ENCODE data around the gene F2RL2.

Gene F2RL2

GRCh38 chr5:76582230-76583162 is 40.7 kb downstream of the F2RL2 start:
- no peak for DNase-seq

DNA sequence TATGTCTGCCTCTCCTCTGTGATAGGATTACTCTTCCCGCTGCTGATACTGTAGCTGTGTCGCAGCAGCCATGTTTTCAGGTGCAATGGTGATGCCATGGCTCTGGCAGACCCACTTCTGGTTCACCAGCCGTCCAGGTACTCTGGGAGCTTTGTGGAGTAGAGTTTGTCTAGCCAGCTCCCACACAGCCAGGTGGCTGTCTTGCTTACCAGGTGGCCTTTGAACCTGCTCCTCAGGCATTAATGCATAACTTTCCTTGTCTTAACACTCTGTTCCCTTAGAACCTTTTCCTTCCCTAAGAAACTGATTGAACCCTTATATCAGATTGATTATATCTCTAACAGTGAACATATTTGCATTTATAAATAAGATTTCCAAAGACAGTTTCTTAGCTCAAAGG is 42.2 kb downstream of the F2RL2 start:
- DNase-seq, result no peak

DNA sequence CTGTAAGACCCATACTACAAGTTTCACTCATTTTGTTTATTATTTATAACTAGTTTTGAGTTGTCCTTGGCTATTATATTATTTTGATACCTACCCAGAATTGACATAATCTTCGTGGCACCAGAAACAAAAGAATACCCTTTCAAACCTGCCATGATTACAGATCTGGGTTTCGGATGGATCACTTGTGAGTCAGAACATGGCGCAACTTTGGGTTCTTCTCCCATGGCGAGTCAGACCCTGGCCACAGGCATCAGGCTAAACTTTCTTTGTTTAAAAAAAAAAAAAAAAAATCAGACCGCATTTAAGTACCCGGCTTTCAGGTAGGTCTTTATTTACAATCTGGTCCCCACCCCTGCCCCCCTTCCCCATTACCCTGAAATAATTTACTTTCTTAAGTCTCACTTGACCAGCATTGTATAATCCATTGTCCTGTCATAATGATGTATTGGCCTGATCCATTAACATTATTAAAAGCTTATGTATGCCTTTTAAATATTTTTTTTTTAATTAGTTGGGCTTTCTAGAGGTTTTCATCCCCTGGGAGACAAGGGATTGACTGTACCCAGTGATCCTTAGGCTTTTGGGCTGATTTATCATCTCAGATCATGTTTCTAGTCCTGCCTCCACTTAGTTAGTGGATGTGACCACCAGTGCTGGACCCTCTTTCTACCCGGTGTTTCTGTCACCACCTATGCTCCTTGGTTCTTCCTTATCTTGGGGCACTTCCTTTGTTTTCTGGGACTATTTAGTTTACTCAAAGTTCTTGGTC is 43.9 kb downstream of the F2RL2 start:
- DNase-seq, result no peak

GRCh38 chr5:76576996-76577395 is 46.2 kb downstream of the F2RL2 start:
- DNase-seq, result no peak

DNA sequence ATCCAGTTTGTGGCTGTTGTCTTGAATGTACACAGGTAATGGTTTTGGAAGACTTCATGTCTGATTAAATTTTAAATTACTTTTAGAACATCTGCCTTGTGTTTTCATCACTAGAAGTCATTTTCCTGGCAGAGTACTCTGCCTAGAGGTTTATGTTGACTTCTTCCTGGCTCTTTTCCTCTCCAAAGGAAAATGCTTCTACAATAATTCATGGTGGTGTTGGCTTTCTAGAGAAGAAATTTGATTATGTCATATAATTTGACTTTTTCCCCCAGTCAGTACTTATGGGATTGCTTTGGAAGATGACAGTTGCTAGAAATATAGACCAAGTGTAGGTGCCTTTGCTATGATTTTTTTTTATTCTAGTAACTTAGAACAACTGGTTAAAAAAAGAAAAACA is 46.8 kb downstream of the F2RL2 start:
- DNase-seq, result no peak

GRCh38 chr5:76571559-76571958 is 51.6 kb downstream of the F2RL2 start:
- DNase-seq, result no peak

- no peak for DNase-seq
These were observed 53.0 kb downstream of the F2RL2 start for GRCh38 chr5:76570153-76570552.

Measured in T-helper 9 cell (primary cell).